Right lobe of liver (tissue), 6 donors: ENCODE data around the gene HOMER3. TPM values are rescaled to one million over a fixed set of nuclear protein-coding genes. Genes with fewer than 3 reads are reported as not detected.

Experiments used
- ATAC-seq, 4 donors: fragments of 200-7000 bp; cut with Tn5 transposase; one replicate each; pipeline ENCODE4 v1.9.1; 2020; ENCODE audit warnings: mild to moderate bottlenecking in 4 of 4, moderate library complexity in 4 of 4
- DNase-seq, 3 donors: peaks; one replicate each; pipeline ENCODE4 v3.0.0-alpha.2; 2020
- H3K27ac ChIP-seq, 3 donors: fragments of 200-600 bp; one replicate each; pipeline ENCODE4 v1.8.0; 2022
- H3K27me3 ChIP-seq, 2 donors: fragments of 200-600 bp; one replicate each; pipeline ENCODE4 v1.8.0; 2022
- H3K36me3 ChIP-seq, 4 donors: fragments of 200-600 bp; sonication (generic) in 1 of 4; one replicate each; pipeline versions ENCODE4 v1.5.1 to v1.8.0; 2017 to 2022; ENCODE audit warnings: control low read depth in 1 of 4
- H3K4me1 ChIP-seq, 4 donors: fragments of 200-600 bp; sonication (generic) in 1 of 4; one replicate each; pipeline versions ENCODE4 v1.5.1 to v1.8.0; 2017 to 2022; ENCODE audit warnings: control low read depth in 1 of 4
- H3K4me3 ChIP-seq, 3 donors: fragments of 200-600 bp; one replicate each; pipeline ENCODE4 v1.8.0; 2022
- H3K9me3 ChIP-seq, 4 donors: fragments of 200-600 bp; sonication (generic) in 1 of 4; one replicate each; pipeline versions ENCODE4 v1.5.1 to v1.8.0; 2017 to 2022; ENCODE audit warnings: control low read depth in 1 of 4
- POLR2A ChIP-seq: fragments of 450-650 bp; IDR thresholded peaks from one replicate; pipeline ENCODE4 v1.6.1; 2017; ENCODE audit warnings: antibody characterized with exemption, mild to moderate bottlenecking
- WGBS: methylation state at CpG from one replicate; pipeline ENCODE4 v1.1.6; 2018; ENCODE audit warnings: low coverage, low lambda C conversion rate; ENCODE audit not compliant: insufficient coverage; ENCODE audit errors: missing lambda C conversion rate; 5-methylcytosine and 5-hydroxymethylcytosine counted together
- intact Hi-C, 2 donors: fragments of 100-400 bp; cut with DNase I; formaldehyde crosslinking; loops; one replicate each; pipeline versions ENCODE4 v1.11.2 to v1.14.1; 2022
- total RNA-seq, 6 experiments: library from RNA; depleted of rRNA in 2 of 6; stranded (reverse); fragments of >200 nt in 2 of 6; fragmentation: NEBNext Ultra II Directional in 3 of 6; extraction: Animal tissue kit (Norgen Biotek cat#: 25700) in 3 of 6; gene quantifications; one replicate each; pipeline versions ENCODE4 v1.1.0 to v1.2.4, GENCODE V29; 2016 to 2023
- TF ChIP-seq, protein P1 (sequence below), 4 donors: fragments of 200-600 bp in 3 of 4; fragments of 450-650 bp in 1 of 4; IDR thresholded peaks; one replicate each; pipeline versions ENCODE4 v1.5.1 to v1.8.0; 2016 to 2022; ENCODE audit warnings: antibody characterized with exemption in 4 of 4, mild to moderate bottlenecking in 2 of 4
- donor health status: DM: no; HTN: yes; CAD: no.
- donor health status: DM: no; HTN: no; CAD: no.
- donor health status: DM: no; HTN: no; CAD: no.
- donor health status: DM: no; HTN: yes; CAD: no.
- donor health status: DM: no; HTN: yes; CAD: no.

The HOMER3 gene
- total RNA-seq, 6 experiments from 2014 or later: 2.3 to 4.7 (median 3.2) TPM

DNA sequence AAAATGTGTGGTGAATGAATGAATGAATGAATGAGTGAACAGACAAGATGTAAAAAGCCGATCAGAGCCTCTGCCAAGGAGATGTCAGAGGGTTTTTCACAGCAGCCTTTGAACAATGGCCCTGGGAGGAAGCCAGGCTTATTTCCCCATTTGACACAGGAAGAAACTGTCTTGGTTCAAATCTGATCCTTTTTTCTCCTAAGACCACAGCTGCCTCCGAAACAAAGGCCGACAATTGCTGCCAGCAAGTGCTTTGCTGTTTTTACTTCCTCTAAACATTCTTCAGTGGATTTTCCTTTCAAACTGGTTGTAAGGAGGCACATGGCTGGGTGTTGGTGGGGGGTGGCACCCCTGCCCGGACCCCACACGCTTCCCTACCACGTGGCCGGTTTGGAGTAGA lies 44.2 kb upstream of the HOMER3 start:
- Histone ChIP-seq H3K27me3 (no peaks in the 10 kb centered on the region), H3K27ac (peak overlapping the region in 1 of 3 donors; percentile 33), H3K4me3 (no peak overlapping the region), H3K9me3 (no peaks in the 10 kb centered on the region), H3K36me3 (no peaks in the 10 kb centered on the region), H3K4me1 (peaks cover 0 to 5% (median 0%) of the 10 kb centered on the region in 4 donors)
- ATAC-seq (peak; percentile 25 to 63 (median 54)), DNase-seq (no peak)
- intact Hi-C loops: no loop called here
- TF ChIP-seq, protein P1, sequence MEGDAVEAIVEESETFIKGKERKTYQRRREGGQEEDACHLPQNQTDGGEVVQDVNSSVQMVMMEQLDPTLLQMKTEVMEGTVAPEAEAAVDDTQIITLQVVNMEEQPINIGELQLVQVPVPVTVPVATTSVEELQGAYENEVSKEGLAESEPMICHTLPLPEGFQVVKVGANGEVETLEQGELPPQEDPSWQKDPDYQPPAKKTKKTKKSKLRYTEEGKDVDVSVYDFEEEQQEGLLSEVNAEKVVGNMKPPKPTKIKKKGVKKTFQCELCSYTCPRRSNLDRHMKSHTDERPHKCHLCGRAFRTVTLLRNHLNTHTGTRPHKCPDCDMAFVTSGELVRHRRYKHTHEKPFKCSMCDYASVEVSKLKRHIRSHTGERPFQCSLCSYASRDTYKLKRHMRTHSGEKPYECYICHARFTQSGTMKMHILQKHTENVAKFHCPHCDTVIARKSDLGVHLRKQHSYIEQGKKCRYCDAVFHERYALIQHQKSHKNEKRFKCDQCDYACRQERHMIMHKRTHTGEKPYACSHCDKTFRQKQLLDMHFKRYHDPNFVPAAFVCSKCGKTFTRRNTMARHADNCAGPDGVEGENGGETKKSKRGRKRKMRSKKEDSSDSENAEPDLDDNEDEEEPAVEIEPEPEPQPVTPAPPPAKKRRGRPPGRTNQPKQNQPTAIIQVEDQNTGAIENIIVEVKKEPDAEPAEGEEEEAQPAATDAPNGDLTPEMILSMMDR (IDR thresholded peaks at IDR 0.05): no peak
- TF ChIP-seq POLR2A: no peak
- WGBS: 35% methylated on average over 7 of the region's 7 CpGs

DNA sequence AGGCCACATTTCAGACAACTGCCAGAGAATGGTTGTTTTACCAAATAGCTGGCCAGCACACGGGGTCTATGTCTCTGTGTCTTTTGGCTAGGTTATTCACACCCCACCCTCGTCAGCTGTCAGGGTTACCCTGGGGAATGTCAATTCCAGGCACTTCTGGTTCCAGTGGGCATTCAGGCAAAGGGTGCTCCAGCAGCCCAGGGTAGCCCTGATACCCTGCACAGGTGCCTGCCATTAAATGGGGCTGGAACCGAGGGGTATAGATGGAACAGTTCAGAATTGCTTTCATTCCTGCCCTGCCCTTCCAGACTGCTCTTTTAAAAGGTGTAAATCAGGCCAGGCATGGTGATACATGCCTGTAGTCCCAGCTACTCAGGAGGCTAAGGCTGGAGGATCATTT lies 43.2 kb upstream of the HOMER3 start:
- TF ChIP-seq, protein P1 (IDR thresholded peaks at IDR 0.05): no peak
- no peak for TF ChIP-seq POLR2A
- Histone ChIP-seq H3K36me3 (no peaks in the 10 kb centered on the region), H3K4me1 (peaks cover 0 to 5% (median 0%) of the 10 kb centered on the region in 4 donors), H3K27me3 (no peaks in the 10 kb centered on the region), H3K4me3 (no peak overlapping the region), H3K27ac (no peak overlapping the region), H3K9me3 (no peaks in the 10 kb centered on the region)
- DNase-seq (no peak), ATAC-seq (no peak)
- WGBS: 50% methylated on average over 1 of the region's 3 CpGs
- intact Hi-C loops: no loop called here

DNA sequence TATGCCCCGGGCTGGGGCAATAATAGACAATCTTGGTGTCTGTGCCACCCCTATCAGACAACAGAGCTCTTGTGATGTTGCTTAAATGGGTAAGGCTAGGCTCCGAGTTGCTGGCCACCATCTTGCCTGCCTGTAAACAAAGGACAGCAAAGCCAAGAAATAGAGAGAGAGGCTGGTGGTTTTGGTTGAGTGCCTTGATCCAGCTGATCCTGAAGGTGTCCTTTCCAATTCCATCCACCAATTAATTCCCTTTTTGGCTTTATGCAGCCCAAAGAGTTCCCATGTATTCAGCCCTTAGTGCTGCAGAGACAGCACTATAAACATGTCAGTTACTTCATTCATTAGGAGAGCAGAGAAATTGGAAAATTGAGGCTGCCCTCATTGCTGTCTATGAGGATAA lies 41.7 kb upstream of the HOMER3 start:
- H3K27me3 ChIP-seq: no peaks in the 10 kb centered on the region
- ATAC-seq (no peak), DNase-seq (no peak)
- peaks cover 0 to 14% (median 0%) of the 10 kb centered on the region in 4 donors for H3K4me1 ChIP-seq
- H3K9me3 ChIP-seq: no peaks in the 10 kb centered on the region
- TF ChIP-seq POLR2A: no peak
- TF ChIP-seq, protein P1 (IDR thresholded peaks at IDR 0.05): no peak
- intact Hi-C loops: no loop called here
- no peaks in the 10 kb centered on the region for H3K36me3 ChIP-seq
- 22% methylated on average over 1 of the region's 2 CpGs for WGBS
- no peak overlapping the region for H3K27ac ChIP-seq
- H3K4me3 ChIP-seq: no peak overlapping the region

DNA sequence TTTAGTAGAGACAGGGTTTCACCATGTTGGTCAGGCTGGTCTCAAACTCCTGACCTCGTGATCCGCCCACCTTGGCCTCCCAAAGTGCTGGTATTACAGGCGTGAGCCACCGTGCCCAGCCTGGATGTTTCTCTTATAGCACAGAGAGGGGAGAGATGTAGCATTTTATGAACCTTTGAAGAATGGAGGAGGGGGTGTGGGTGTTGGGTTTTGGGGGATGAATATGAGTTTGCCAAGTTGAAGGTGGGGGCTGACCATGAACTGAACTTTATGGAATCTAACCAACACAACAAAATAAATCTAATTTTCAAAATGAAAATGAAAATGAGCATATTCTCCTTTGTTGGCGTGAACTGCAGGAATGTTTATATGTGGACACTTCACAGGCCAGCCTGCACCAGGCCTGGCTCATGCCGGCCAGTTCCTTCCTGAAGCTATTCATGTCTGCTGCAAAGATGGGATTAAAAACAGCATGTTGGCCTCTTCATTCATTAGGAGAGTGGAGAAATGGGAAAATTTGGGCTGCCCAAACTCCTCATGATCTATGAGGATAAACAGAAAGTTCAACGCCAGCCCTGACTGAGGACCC lies 39.5 kb upstream of the HOMER3 start:
- no peak for TF ChIP-seq POLR2A
- TF ChIP-seq, protein P1 (IDR thresholded peaks at IDR 0.05): no peak
- WGBS: 77% methylated on average over 7 of the region's 7 CpGs
- H3K27ac ChIP-seq: no peak overlapping the region
- peaks cover 0 to 14% (median 0%) of the 10 kb centered on the region in 4 donors for H3K4me1 ChIP-seq
- H3K9me3 ChIP-seq: no peaks in the 10 kb centered on the region
- intact Hi-C loops: no loop called here
- DNase-seq (no peak), ATAC-seq (no peak)
- H3K36me3 ChIP-seq: no peaks in the 10 kb centered on the region
- H3K4me3 ChIP-seq: no peak overlapping the region
- H3K27me3 ChIP-seq: no peaks in the 10 kb centered on the region
